GM18520 (cell line): ENCODE results near the gene JARID2.
"Not testable (repeated sequence)": the region's sequence is repeated elsewhere in the genome, so short reads cannot be mapped to it uniquely, and the experiment has no call there.

Source experiments
- ATAC-seq: cut with Tn5 transposase; IDR thresholded peaks from one replicate; pipeline ENCODE4 v1.9.1; 2021; ENCODE audit not compliant: unreplicated experiment

Gene JARID2

GRCh38 chr6:15530411-15530810 is 284.5 kb downstream of the JARID2 start:
- ATAC-seq = no peak

GRCh38 chr6:15531973-15532372 is 286.1 kb downstream of the JARID2 start:
- no peak for ATAC-seq

- no peak for ATAC-seq
Observed at GRCh38 chr6:15533379-15534026, 287.6 kb downstream of the JARID2 start.

- no peak for ATAC-seq
Observed at GRCh38 chr6:15534974-15535373, 289.1 kb downstream of the JARID2 start.

- no peak for ATAC-seq
Observed at GRCh38 chr6:15535495-15536197, 289.8 kb downstream of the JARID2 start.

- ATAC-seq = no peak
Observed at GRCh38 chr6:15536198-15536955, 290.5 kb downstream of the JARID2 start.

- ATAC-seq = no peak
Observed at GRCh38 chr6:15538106-15538505, 292.2 kb downstream of the JARID2 start.

GRCh38 chr6:15538766-15539495 is 293.1 kb downstream of the JARID2 start:
- ATAC-seq = no peak

- ATAC-seq = no peak
Observed at GRCh38 chr6:15539722-15540270, 293.9 kb downstream of the JARID2 start.

GRCh38 chr6:15543332-15543917 is 297.6 kb downstream of the JARID2 start:
- ATAC-seq = not testable (repeated sequence)

GRCh38 chr6:15544321-15544900 is 298.5 kb downstream of the JARID2 start:
- ATAC-seq = no peak

- no peak for ATAC-seq
Observed at GRCh38 chr6:15546591-15546990, 300.7 kb downstream of the JARID2 start.

- ATAC-seq = no peak
Observed at GRCh38 chr6:15547400-15547799, 301.5 kb downstream of the JARID2 start.

- ATAC-seq = no peak
Observed at GRCh38 chr6:15549371-15549770, 303.5 kb downstream of the JARID2 start.

GRCh38 chr6:15550546-15551123 is 304.8 kb downstream of the JARID2 start:
- ATAC-seq = no peak

- ATAC-seq = no peak
Observed at GRCh38 chr6:15551262-15551661, 305.4 kb downstream of the JARID2 start.

- no peak for ATAC-seq
Observed at GRCh38 chr6:15551798-15552197, 305.9 kb downstream of the JARID2 start.

GRCh38 chr6:15553031-15553430 is 307.2 kb downstream of the JARID2 start:
- ATAC-seq = no peak

GRCh38 chr6:15553736-15554294 is 307.9 kb downstream of the JARID2 start:
- no peak for ATAC-seq

GRCh38 chr6:15554728-15555100 is 308.8 kb downstream of the JARID2 start:
- no peak for ATAC-seq
